PC-9 (cell line): ENCODE results near the gene MYO5C.

Source experiments
- EZH2 ChIP-seq: fragments of 200-600 bp; sonication (generic); IDR thresholded peaks from 2 replicates; pipeline ENCODE4 v1.8.0; 2017; ENCODE audit warnings: antibody characterized with exemption, low read depth
- TF ChIP-seq, protein P1 (sequence below): fragments of 200-600 bp; sonication (generic); conservative IDR thresholded peaks from 2 replicates; pipeline ENCODE4 v1.6.1; 2017; ENCODE audit warnings: mixed run types, antibody characterized with exemption, mild to moderate bottlenecking, moderate library complexity

DNA sequence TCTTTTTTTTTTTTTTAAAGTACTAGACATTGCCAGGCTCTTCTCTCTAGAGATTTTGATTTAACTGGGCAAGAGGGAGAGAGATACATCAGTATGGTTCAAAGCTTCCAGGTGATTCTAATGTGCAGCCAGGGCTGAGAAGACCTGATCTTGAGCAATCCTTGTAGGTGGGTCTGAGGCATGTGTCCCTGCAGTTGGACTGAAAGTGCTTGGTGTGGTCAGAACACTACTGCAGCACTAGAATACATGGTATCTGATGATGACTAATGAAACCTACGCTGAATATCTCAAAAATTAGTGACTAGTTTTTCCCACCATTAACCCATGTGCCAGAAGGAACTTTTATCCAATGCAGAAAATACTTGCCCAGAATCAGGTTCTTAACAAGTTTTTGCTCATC is 34.4 kb upstream of the MYO5C start:
- TF ChIP-seq, protein P1, sequence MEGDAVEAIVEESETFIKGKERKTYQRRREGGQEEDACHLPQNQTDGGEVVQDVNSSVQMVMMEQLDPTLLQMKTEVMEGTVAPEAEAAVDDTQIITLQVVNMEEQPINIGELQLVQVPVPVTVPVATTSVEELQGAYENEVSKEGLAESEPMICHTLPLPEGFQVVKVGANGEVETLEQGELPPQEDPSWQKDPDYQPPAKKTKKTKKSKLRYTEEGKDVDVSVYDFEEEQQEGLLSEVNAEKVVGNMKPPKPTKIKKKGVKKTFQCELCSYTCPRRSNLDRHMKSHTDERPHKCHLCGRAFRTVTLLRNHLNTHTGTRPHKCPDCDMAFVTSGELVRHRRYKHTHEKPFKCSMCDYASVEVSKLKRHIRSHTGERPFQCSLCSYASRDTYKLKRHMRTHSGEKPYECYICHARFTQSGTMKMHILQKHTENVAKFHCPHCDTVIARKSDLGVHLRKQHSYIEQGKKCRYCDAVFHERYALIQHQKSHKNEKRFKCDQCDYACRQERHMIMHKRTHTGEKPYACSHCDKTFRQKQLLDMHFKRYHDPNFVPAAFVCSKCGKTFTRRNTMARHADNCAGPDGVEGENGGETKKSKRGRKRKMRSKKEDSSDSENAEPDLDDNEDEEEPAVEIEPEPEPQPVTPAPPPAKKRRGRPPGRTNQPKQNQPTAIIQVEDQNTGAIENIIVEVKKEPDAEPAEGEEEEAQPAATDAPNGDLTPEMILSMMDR: no peak
- no peak for TF ChIP-seq EZH2
